ENCODE data around the gene USF2. TPM values are rescaled to one million over a fixed set of nuclear protein-coding genes. Genes with fewer than 3 reads are reported as not detected.

The USF2 gene
- polyA plus RNA-seq, 2 of the 4 experiments (the other 2 are of a cell fraction) = 118 to 141 TPM

DNA sequence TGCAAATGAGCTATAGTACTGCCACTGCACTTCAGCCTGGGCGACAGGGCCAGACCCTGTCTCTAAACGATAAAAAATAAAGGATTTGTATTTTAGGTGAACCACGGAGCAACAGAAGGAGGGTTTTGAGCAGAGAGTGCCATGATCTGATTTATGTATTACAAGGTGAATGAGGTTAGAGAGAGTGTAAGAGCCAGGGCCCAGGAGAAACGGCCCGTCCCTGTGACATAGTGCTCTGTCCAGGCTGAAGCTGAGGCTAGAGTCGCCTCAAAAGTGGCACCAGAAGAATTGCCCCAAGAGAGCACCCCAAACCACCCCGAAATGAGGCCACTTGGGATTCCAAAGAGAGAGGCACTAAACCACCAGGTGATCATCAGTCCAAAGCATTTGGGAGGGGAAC, 40.1 kb downstream of the USF2 start:
- no peak for FAIRE-seq
- Histone ChIP-seq H3K4me2 (no peak overlapping the region), H3K9me3 (no peaks in the 10 kb centered on the region), H3K4me3 (no peak overlapping the region), H3K4me1 (peaks cover 2% of the 10 kb centered on the region; the same call in 1 of the 3 replicates), H3K27ac (no peak overlapping the region)
- TF ChIP-seq NR3C1 (IDR thresholded peaks at IDR 0.05) (no peak), HOXB13 (CRISPR knock-in tag; IDR thresholded peaks at IDR 0.05; ENCODE audit: low read depth) (no peak), SREBF2 (IDR thresholded peaks at IDR 0.05) (no peak), ZFP36 (IDR thresholded peaks at IDR 0.05; ENCODE audit: borderline replicate concordance, partially characterized antibody) (no peak)
- 56% methylated on average over 7 of the region's 7 CpGs for WGBS (ENCODE audit: missing lambda C conversion rate)
- DNase-seq (ENCODE audit: low read depth in 1 of 2, low spot score in 1 of 2) = no peak
- ATAC-seq = no peak
- ChIA-PET POLR2A (no interaction called here), CTCF (interaction anchor here (1.7 to 4.1 kb wide), 4 partner anchors 15 to 202 kb away, joined by 3 to 19 read pairs (median 5); no protein-coding TSS in a partner anchor)

DNA sequence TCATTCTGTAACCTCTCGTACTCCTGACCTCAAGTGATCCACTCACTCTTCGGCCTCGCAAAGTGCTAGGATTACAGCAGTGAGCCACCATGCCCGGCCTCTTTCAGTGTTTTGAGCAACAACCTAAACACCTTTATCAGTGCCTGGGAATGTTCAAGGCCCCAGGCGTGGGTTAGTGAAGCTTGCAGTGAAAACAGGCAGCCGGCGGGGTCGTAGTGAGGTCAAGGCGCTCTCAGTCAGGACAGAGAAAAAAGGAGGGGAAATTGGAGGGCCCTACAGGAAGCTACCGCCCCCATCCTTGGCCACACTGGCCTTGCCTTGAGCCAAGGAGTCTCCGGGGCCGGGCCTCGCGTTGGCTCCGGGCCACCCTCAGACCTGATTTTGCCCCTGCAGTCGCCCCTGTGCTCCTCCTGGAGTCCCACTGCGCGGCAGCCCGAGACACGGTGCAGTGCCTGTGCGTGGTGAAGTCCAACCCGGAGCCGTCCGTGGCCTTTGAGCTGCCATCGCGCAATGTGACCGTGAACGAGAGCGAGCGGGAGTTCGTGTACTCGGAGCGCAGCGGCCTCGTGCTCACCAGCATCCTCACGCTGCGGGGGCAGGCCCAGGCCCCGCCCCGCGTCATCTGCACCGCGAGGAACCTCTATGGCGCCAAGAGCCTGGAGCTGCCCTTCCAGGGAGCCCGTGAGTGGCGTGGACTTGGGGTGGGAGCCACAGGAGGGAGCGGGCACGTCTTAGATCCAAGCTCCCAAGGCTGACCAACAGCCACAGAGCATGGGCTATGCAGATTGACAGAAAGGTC, 40.9 kb downstream of the USF2 start:
- peaks cover 2% of the 10 kb centered on the region; the same call in 1 of the 3 replicates for H3K4me1 ChIP-seq
- FAIRE-seq (no peak), DNase-seq (ENCODE audit: low read depth in 1 of 2, low spot score in 1 of 2) (no peak), ATAC-seq (no peak)
- TF ChIP-seq ZC3H11A (IDR thresholded peaks at IDR 0.05) (no peak), POLR2A (IDR thresholded peaks at IDR 0.05; ENCODE audit: low read length) (0 out of 2 replicates have a peak, but pooled peaks have one; percentile 5), TFCP2L1 (CRISPR knock-in tag; IDR thresholded peaks at IDR 0.05) (no peak)
- ChIA-PET CTCF (interaction anchor here (1.0 to 4.1 kb wide), 3 partner anchors 16 to 43 kb away, joined by 3 to 19 read pairs (median 4); no protein-coding TSS in a partner anchor), POLR2A (no interaction called here)
- no peaks in the 10 kb centered on the region for H3K9me3 ChIP-seq
- 82% methylated on average over 47 of the region's 47 CpGs for WGBS (ENCODE audit: missing lambda C conversion rate)
- H3K27ac ChIP-seq = no peak overlapping the region
- H3K4me2 ChIP-seq = no peak overlapping the region
- no peak overlapping the region for H3K4me3 ChIP-seq

DNA sequence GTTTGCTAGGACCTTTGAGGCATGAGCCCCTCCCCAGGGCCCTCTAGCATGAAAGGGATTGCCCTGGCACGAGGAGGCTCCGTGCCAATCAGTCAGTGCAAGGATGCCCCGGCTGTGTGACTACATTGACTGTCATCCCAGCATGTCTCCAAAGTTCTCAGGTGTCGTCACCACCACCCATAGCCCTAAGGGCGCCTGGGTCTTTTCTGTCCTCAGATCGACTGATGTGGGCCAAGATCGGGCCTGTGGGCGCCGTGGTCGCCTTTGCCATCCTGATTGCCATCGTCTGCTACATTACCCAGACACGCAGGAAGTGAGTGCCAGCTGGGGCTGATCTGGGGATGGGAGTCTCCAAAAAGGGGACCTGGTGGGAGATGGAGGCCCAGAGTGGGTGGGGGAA, 41.6 kb downstream of the USF2 start:
- no peak overlapping the region for H3K4me2 ChIP-seq
- WGBS (ENCODE audit: missing lambda C conversion rate) = 82% methylated on average over 12 of the region's 12 CpGs
- POLR2A ChIA-PET = no interaction called here
- no peak overlapping the region for H3K4me3 ChIP-seq
- CTCF ChIA-PET = interaction anchor here (1.0 to 4.1 kb wide), 3 partner anchors 25 to 185 kb away, joined by 3 to 19 read pairs (median 9); no protein-coding TSS in a partner anchor
- TF ChIP-seq NPAS2 (CRISPR knock-in tag; IDR thresholded peaks at IDR 0.05; ENCODE audit: borderline replicate concordance) (no peak), HOXA7 (CRISPR knock-in tag; IDR thresholded peaks at IDR 0.05) (no peak), RCOR1 (IDR thresholded peaks at IDR 0.05; ENCODE audit: low read depth, low read length) (no peak), SREBF2 (IDR thresholded peaks at IDR 0.05) (no peak), RFX5 (IDR thresholded peaks at IDR 0.05) (no peak), CBX2 (IDR thresholded peaks at IDR 0.05; ENCODE audit: borderline replicate concordance, low read depth) (no peak), HOXB5 (CRISPR knock-in tag; IDR thresholded peaks at IDR 0.05) (no peak), TFCP2L1 (CRISPR knock-in tag; IDR thresholded peaks at IDR 0.05) (no peak), TP53 (CRISPR knock-in tag; IDR thresholded peaks at IDR 0.05) (no peak), NR3C1 (IDR thresholded peaks at IDR 0.05) (no peak), FOSL2 (IDR thresholded peaks at IDR 0.05) (no peak), FOSL2 (CRISPR knock-in tag; IDR thresholded peaks at IDR 0.05) (no peak), ESRRA (IDR thresholded peaks at IDR 0.05; ENCODE audit: borderline replicate concordance, low read length) (no peak), POLR2AphosphoS2 (conservative IDR thresholded peaks at IDR 0.05; ENCODE audit: low read length) (no peak), RARB (CRISPR knock-in tag; IDR thresholded peaks at IDR 0.05) (no peak)
- TF ChIP-seq, protein P1, sequence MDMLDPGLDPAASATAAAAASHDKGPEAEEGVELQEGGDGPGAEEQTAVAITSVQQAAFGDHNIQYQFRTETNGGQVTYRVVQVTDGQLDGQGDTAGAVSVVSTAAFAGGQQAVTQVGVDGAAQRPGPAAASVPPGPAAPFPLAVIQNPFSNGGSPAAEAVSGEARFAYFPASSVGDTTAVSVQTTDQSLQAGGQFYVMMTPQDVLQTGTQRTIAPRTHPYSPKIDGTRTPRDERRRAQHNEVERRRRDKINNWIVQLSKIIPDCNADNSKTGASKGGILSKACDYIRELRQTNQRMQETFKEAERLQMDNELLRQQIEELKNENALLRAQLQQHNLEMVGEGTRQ (IDR thresholded peaks at IDR 0.05) = no peak
- peaks cover 2% of the 10 kb centered on the region; the same call in 1 of the 3 replicates for H3K4me1 ChIP-seq
- no peak for DNase-seq (ENCODE audit: low read depth in 1 of 2, low spot score in 1 of 2)
- no peak for ATAC-seq
- H3K9me3 ChIP-seq = no peaks in the 10 kb centered on the region
- FAIRE-seq = no peak
- no peak overlapping the region for H3K27ac ChIP-seq

Data from A549 (cell line).